Stomach (tissue), 4 donors: ENCODE data around the gene PFKL.

Experiments used
- EP300 ChIP-seq: sonication (generic); formaldehyde crosslinking; IDR thresholded peaks from one replicate; pipeline ENCODE4 v1.6.1; 2017; ENCODE audit warnings: antibody characterized with exemption
- TF ChIP-seq, protein P1 (sequence below), 7 experiments: fragments of 450-650 bp in 4 of 7; fragments of 200-600 bp in 3 of 7; sonication (generic) in 3 of 7; IDR thresholded peaks; one replicate each; pipeline ENCODE4 v1.5.1; 2016 to 2019; ENCODE audit warnings: antibody characterized with exemption in 7 of 7, control low read depth in 2 of 7, mild to moderate bottlenecking in 1 of 7

DNA sequence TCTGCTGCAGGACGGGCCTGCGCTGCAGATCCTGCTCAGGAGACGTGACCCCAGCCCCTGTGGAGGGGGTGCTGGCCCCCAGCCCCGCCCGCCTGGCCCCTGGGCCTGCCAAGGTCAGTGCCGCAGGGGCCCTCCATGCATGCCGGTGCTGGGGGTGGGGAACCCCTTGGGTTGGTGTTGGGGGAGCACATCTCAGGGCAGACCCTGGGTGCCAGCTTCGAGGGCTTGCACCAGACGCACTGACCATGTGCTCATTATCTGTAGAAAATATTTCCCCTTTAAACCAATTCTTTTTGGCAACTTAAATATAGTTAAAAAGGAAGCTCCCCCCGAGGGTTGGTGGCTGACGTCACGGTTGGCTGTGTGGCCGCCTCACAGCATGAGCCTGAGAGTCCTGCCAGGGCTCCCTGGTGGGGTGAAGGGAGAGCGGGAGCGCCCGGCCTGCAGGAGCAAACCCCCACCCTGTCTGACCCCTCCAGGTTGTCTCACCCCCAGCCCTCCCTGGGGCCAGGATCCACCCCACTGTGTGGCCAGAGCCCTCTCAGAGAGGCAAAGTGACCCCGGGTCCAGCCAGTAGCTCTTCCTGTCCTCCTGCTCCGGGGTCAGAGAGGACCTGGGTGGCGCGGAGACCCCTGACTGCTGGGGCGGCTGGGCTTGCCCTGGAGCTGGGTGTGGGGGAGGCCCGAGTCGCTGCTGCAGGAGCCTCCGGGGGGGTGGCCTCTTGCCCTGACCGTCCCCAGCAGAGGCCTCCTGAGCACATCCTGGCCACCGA, 5.3 kb upstream of the PFKL start:
- TF ChIP-seq EP300 = no peak
- TF ChIP-seq, protein P1, sequence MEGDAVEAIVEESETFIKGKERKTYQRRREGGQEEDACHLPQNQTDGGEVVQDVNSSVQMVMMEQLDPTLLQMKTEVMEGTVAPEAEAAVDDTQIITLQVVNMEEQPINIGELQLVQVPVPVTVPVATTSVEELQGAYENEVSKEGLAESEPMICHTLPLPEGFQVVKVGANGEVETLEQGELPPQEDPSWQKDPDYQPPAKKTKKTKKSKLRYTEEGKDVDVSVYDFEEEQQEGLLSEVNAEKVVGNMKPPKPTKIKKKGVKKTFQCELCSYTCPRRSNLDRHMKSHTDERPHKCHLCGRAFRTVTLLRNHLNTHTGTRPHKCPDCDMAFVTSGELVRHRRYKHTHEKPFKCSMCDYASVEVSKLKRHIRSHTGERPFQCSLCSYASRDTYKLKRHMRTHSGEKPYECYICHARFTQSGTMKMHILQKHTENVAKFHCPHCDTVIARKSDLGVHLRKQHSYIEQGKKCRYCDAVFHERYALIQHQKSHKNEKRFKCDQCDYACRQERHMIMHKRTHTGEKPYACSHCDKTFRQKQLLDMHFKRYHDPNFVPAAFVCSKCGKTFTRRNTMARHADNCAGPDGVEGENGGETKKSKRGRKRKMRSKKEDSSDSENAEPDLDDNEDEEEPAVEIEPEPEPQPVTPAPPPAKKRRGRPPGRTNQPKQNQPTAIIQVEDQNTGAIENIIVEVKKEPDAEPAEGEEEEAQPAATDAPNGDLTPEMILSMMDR (IDR thresholded peaks at IDR 0.05) = no peak
